Esophagus muscularis mucosa (tissue), 4 donors: ENCODE measurements around the gene AKAP13. TPM values are rescaled to one million over a fixed set of nuclear protein-coding genes. Genes with fewer than 3 reads are reported as not detected.
"Not testable (repeated sequence)": the region's sequence is repeated elsewhere in the genome, so short reads cannot be mapped to it uniquely, and the experiment has no call there.

Experiments
- DNase-seq: peaks from one replicate; pipeline ENCODE4 v3.0.0-alpha.2; 2017; ENCODE audit errors: extremely low spot score
- H3K27ac ChIP-seq, 4 donors: fragments of 200-600 bp; sonication (generic); replicated peaks in 1 of 4; 1 replicate in 3 of 4; 2 replicates in 1 of 4; pipeline ENCODE4 v1.5.1; 2016 to 2019; ENCODE audit warnings: mild to moderate bottlenecking in 1 of 4
- H3K27me3 ChIP-seq, 4 donors: fragments of 200-600 bp; sonication (generic); one replicate each; pipeline versions ENCODE4 v1.5.1 to v1.6.0; 2016 to 2019
- H3K36me3 ChIP-seq, 4 donors: fragments of 200-600 bp; sonication (generic); one replicate each; pipeline ENCODE4 v1.5.1; 2016 to 2019
- H3K4me1 ChIP-seq, 4 donors: fragments of 200-600 bp; sonication (generic); one replicate each; pipeline ENCODE4 v1.5.1; 2016 to 2019
- H3K4me3 ChIP-seq, 4 donors: fragments of 200-600 bp; sonication (generic); 1 replicate in 2 of 4; 2 replicates in 2 of 4; pipeline ENCODE4 v1.5.1; 2016 to 2019; ENCODE audit warnings: mild to moderate bottlenecking in 4 of 4, moderate library complexity in 1 of 4
- H3K9me3 ChIP-seq, 4 donors: fragments of 200-600 bp; sonication (generic); 1 replicate in 3 of 4; 2 replicates in 1 of 4; pipeline ENCODE4 v1.5.1; 2016 to 2019
- CTCF ChIP-seq, 3 experiments: fragments of 200-600 bp in 2 of 3; fragments of 450-650 bp in 1 of 3; sonication (generic) in 2 of 3; IDR thresholded peaks; one replicate each; pipeline ENCODE4 v1.5.1; 2017 to 2019; ENCODE audit warnings: antibody characterized with exemption in 3 of 3, mild to moderate bottlenecking in 2 of 3, moderate library complexity in 1 of 3
- POLR2AphosphoS5 ChIP-seq, 2 donors: sonication (generic); formaldehyde crosslinking; IDR thresholded peaks; one replicate each; pipeline ENCODE4 v1.6.1; 2017; ENCODE audit warnings: antibody characterized with exemption in 2 of 2
- WGBS: methylation state at CpG from one replicate; pipeline ENCODE4 v1.1.5; 2018; 5-methylcytosine and 5-hydroxymethylcytosine counted together
- intact Hi-C: fragments of 100-400 bp; cut with DNase I; formaldehyde crosslinking; loops from one replicate; pipeline ENCODE4 v1.15.1; 2023
- total RNA-seq, 4 donors: library from RNA; depleted of rRNA; stranded (reverse); fragments of >200 nt; gene quantifications; one replicate each; pipeline versions ENCODE4 v1.1.0 to v1.2.1, GENCODE V29; 2016

The AKAP13 gene
- total RNA-seq, 4 donors from 2014 or later, result 232 to 323 (median 284) TPM

GRCh38 chr15:85340852-85341251, 39.6 kb upstream of the AKAP13 start:
- no peaks in the 10 kb centered on the region for H3K9me3 ChIP-seq
- peaks cover 15 to 24% (median 21%) of the 10 kb centered on the region in 4 donors for H3K4me1 ChIP-seq
- DNase-seq, result no peak
- intact Hi-C loops, result no loop called here
- H3K36me3 ChIP-seq, result no peaks in the 10 kb centered on the region
- H3K27me3 ChIP-seq, result no peaks in the 10 kb centered on the region
- H3K4me3 ChIP-seq, result no peak overlapping the region
- no peak for TF ChIP-seq CTCF (IDR thresholded peaks at IDR 0.05)
- TF ChIP-seq POLR2AphosphoS5 (IDR thresholded peaks at IDR 0.05), result no peak
- no peak overlapping the region for H3K27ac ChIP-seq

- DNase-seq, H3K27ac ChIP-seq, H3K9me3 ChIP-seq, H3K4me3 ChIP-seq, H3K27me3 ChIP-seq, H3K36me3 ChIP-seq, intact Hi-C loops: not testable (repeated sequence)
- 87% methylated on average over 6 of the region's 6 CpGs for WGBS
- H3K4me1 ChIP-seq, result peaks cover 9 to 19% (median 14%) of the 10 kb centered on the region in 4 donors
These were observed 38.2 kb upstream of the AKAP13 start for GRCh38 chr15:85342163-85342562.

GRCh38 chr15:85343443-85343842, 37.0 kb upstream of the AKAP13 start:
- 60% methylated on average over 5 of the region's 5 CpGs for WGBS
- H3K27me3 ChIP-seq, intact Hi-C loops, H3K9me3 ChIP-seq, DNase-seq, H3K36me3 ChIP-seq, H3K4me3 ChIP-seq, H3K27ac ChIP-seq: not testable (repeated sequence)
- peaks cover 0 to 10% (median 6%) of the 10 kb centered on the region in 4 donors for H3K4me1 ChIP-seq

GRCh38 chr15:85344241-85344640, 36.2 kb upstream of the AKAP13 start:
- H3K27me3 ChIP-seq, H3K9me3 ChIP-seq, H3K36me3 ChIP-seq, H3K4me3 ChIP-seq, DNase-seq, intact Hi-C loops: not testable (repeated sequence)
- 86% methylated on average over 1 of the region's 1 CpG for WGBS
- H3K4me1 ChIP-seq, result peaks cover 0 to 10% (median 6%) of the 10 kb centered on the region in 4 donors
- peak overlapping the region in 1 of 4 donors; percentile 40 for H3K27ac ChIP-seq

GRCh38 chr15:85344653-85345114, 35.7 kb upstream of the AKAP13 start:
- DNase-seq, H3K27me3 ChIP-seq, H3K36me3 ChIP-seq, H3K9me3 ChIP-seq, H3K4me3 ChIP-seq, intact Hi-C loops: not testable (repeated sequence)
- WGBS, result 81% methylated on average over 6 of the region's 6 CpGs
- peaks cover 0 to 10% (median 6%) of the 10 kb centered on the region in 4 donors for H3K4me1 ChIP-seq
- peak overlapping the region in 2 of 4 donors; percentile 40 to 50 for H3K27ac ChIP-seq

GRCh38 chr15:85345196-85345918, 35.0 kb upstream of the AKAP13 start:
- H3K9me3 ChIP-seq, H3K4me1 ChIP-seq, H3K27me3 ChIP-seq, intact Hi-C loops, H3K4me3 ChIP-seq, H3K36me3 ChIP-seq, DNase-seq: not testable (repeated sequence)
- WGBS, result 85% methylated on average over 4 of the region's 4 CpGs
- H3K27ac ChIP-seq, result peak overlapping the region in 2 of 4 donors; percentile 50 to 52

GRCh38 chr15:85346462-85347084, 33.8 kb upstream of the AKAP13 start:
- DNase-seq, H3K27me3 ChIP-seq, H3K4me3 ChIP-seq, H3K4me1 ChIP-seq, H3K27ac ChIP-seq, H3K36me3 ChIP-seq, intact Hi-C loops, H3K9me3 ChIP-seq: not testable (repeated sequence)
- 100% methylated on average over 1 of the region's 1 CpG for WGBS

- H3K27me3 ChIP-seq, H3K4me1 ChIP-seq, DNase-seq, H3K27ac ChIP-seq, H3K36me3 ChIP-seq, intact Hi-C loops, H3K4me3 ChIP-seq, H3K9me3 ChIP-seq: not testable (repeated sequence)
- 95% methylated on average over 5 of the region's 5 CpGs for WGBS
These were observed 32.9 kb upstream of the AKAP13 start for GRCh38 chr15:85347264-85348047.

GRCh38 chr15:85348048-85348766, 32.2 kb upstream of the AKAP13 start:
- H3K4me1 ChIP-seq, H3K27ac ChIP-seq, H3K9me3 ChIP-seq, H3K27me3 ChIP-seq, H3K4me3 ChIP-seq, H3K36me3 ChIP-seq, DNase-seq, intact Hi-C loops: not testable (repeated sequence)
- whole genome bisulfite sequencing, result 72% methylated on average over 7 of the region's 8 CpGs

GRCh38 chr15:85349062-85349461, 31.3 kb upstream of the AKAP13 start:
- WGBS, result 89% methylated on average over 4 of the region's 4 CpGs
- H3K27ac ChIP-seq, intact Hi-C loops: not testable (repeated sequence)

More at GRCh38 chr15:85349062-85349461, 31.3 kb upstream of the AKAP13 start:
- not testable (repeated sequence) for H3K4me1 ChIP-seq, H3K27me3 ChIP-seq, DNase-seq, H3K36me3 ChIP-seq, H3K4me3 ChIP-seq, H3K9me3 ChIP-seq
